GM12892 (cell line): ENCODE measurements around the gene PIAS1.

Experiments used
- POLR2A ChIP-seq: IDR thresholded peaks from 2 replicates; pipeline ENCODE4 v1.6.1; 2011; ENCODE audit warnings: low read depth, low read length, control low read depth
- POLR2AphosphoS5 ChIP-seq: IDR thresholded peaks from 2 replicates; pipeline ENCODE4 v1.6.1; 2011; ENCODE audit warnings: low read depth, low read length, control low read depth

- TF ChIP-seq POLR2A (no peak), POLR2AphosphoS5 (no peak)
Observed at GRCh38 chr15:68177742-68178141, 123.6 kb downstream of the PIAS1 start.
